Sigmoid colon (tissue), 4 donors: ENCODE data around the gene HECW1.

Source experiments
- CTCF ChIP-seq, 4 experiments: fragments of 450-650 bp in 3 of 4; fragments of 200-600 bp in 1 of 4; IDR thresholded peaks; one replicate each; pipeline ENCODE4 v1.5.1; 2016 to 2019; ENCODE audit warnings: antibody characterized with exemption in 4 of 4, mild to moderate bottlenecking in 3 of 4, moderate library complexity in 2 of 4
- EP300 ChIP-seq, 4 donors: sonication (generic); formaldehyde crosslinking; IDR thresholded peaks; one replicate each; pipeline ENCODE4 v1.6.1; 2017; ENCODE audit warnings: antibody characterized with exemption in 4 of 4
- POLR2A ChIP-seq, 2 donors: fragments of 450-650 bp; IDR thresholded peaks; one replicate each; pipeline ENCODE4 v1.6.1; 2016; ENCODE audit warnings: antibody characterized with exemption in 2 of 2, mild to moderate bottlenecking in 2 of 2, moderate library complexity in 2 of 2
- POLR2AphosphoS5 ChIP-seq, 4 donors: sonication (generic); formaldehyde crosslinking; IDR thresholded peaks; one replicate each; pipeline ENCODE4 v1.6.1; 2017; ENCODE audit warnings: antibody characterized with exemption in 4 of 4

DNA sequence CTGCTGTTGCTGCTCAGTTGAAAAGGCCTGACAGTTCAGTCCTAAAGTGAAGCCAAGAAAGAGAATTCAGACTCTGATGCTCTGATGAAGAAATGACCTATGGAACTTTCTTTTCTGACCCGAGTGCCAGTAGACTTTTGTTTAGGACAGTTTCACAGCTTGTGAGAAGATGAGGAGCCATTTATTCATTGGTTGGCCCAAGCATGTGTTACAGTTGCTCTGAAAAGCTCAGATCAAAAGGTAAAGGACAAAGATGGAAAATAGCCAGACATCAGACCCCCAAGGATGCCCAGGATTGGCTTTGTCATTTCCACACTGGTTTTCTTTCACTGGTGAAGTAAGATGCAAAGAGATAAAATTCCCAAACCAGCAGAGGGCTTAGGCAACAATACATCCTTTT lies 321.2 kb downstream of the HECW1 start:
- TF ChIP-seq CTCF (IDR thresholded peaks at IDR 0.05) (no peak), POLR2A (IDR thresholded peaks at IDR 0.05) (no peak), POLR2AphosphoS5 (IDR thresholded peaks at IDR 0.05) (no peak), EP300 (IDR thresholded peaks at IDR 0.05) (no peak)
